Inflammatory macrophage treated with lipopolysaccharide for 4 hours (primary cell): ENCODE data around the gene DNAJC1.
"Not testable (repeated sequence)": the region's sequence is repeated elsewhere in the genome, so short reads cannot be mapped to it uniquely, and the experiment has no call there.

Experiments used
- DNase-seq: peaks from one replicate; pipeline ENCODE4 v3.0.0-alpha.2; 2020

The DNAJC1 gene

DNA sequence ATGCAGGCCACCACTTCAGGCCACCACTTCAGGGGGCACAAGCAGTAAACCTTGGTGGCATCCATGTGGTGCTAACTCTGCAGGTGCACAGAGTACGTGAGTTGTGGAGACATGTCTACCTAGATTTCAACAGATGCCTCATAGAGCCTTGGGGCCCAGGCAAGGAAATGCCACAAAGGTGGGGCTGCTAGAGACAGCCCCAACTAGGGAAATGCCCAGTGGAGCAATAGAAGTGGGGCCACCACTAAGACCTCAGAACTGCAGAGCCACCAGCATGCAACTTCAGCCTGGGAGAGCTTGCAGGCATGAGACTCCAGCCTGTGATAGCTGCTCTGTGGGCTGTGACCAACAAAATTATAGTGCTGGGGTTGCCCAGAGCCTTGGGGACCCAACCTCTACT is 107.6 kb downstream of the DNAJC1 start:
- DNase-seq = no peak

DNA sequence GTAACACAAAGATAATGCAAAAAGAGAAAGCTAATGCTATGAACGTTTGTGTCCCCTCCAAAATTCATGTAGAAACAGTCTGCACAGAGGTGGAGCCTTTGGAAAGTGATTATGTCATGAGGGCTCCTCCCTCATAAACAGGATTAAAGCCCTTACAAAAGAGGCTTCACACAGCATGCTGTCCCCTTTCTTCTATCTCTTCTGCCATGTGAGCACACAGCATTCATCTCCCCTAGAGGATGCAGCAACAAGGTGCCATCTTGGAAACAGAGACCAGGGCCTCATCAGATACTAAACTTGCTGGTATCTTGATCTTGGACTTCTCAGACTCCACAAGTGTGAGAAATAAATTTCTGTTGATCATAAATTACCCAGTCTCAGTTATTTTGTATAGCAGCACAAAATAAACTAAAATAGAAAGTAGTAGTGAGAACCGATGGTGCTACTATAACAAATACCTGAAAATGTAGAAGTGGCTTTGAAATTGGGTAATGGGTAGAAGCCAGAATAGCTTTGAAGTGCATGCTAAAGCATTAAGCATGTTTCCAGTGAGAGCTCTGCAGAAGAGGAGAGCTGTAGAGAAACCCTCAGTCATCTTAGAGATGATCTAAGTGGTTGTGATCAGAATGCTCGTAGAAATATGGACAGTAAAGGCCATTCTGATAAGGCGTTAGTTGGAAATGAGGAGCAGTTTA is 108.7 kb downstream of the DNAJC1 start:
- no peak for DNase-seq

GRCh38 chr10:21891439-21891838 is 112.1 kb downstream of the DNAJC1 start:
- DNase-seq = no peak

- no peak for DNase-seq
Observed at GRCh38 chr10:21889477-21890275, 113.9 kb downstream of the DNAJC1 start.

- DNase-seq = no peak
Observed at GRCh38 chr10:21888959-21889358, 114.6 kb downstream of the DNAJC1 start.

- no peak for DNase-seq
Observed at GRCh38 chr10:21885940-21886339, 117.6 kb downstream of the DNAJC1 start.

GRCh38 chr10:21873198-21873597 is 130.3 kb downstream of the DNAJC1 start:
- no peak for DNase-seq

GRCh38 chr10:21872771-21873170 is 130.8 kb downstream of the DNAJC1 start:
- DNase-seq = not testable (repeated sequence)

- no peak for DNase-seq
Observed at GRCh38 chr10:21870849-21871248, 132.7 kb downstream of the DNAJC1 start.

DNA sequence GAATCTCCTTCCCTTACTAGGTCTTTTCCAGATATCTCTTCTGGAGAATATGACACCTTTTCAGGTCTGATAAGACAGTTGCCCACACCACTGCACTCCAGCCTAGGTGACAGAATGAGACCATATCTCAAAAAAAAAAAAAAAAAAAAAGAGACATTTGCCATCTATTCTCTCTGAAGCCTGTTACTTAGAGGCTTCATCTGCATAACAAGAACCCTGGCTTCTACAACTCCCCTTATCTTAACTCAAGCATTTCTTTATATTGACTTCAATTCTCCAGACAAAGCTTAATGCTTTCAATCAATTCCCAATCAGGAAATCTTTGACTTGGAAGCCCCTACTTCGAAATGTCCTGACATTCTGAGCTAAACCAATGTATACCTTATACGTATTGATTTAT is 134.4 kb downstream of the DNAJC1 start:
- not testable (repeated sequence) for DNase-seq

DNA sequence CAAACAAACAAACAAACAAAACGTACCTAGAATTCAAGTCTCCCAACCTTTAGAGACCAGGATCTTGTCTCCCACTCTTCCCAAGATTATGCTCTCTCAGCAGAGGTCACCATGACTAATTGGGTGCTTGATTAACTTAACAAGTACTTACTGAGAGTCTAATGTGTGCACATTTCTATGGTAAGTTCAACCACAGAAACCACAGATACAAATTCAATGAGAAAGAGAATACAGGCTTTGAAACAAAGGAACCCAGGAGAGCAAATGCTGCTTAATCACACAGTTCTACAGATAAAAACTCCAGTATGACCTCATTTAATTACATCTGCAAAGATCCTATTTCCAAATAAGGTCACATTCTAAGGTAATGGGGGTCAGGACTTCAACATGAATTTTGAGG is 142.8 kb downstream of the DNAJC1 start:
- no peak for DNase-seq

DNA sequence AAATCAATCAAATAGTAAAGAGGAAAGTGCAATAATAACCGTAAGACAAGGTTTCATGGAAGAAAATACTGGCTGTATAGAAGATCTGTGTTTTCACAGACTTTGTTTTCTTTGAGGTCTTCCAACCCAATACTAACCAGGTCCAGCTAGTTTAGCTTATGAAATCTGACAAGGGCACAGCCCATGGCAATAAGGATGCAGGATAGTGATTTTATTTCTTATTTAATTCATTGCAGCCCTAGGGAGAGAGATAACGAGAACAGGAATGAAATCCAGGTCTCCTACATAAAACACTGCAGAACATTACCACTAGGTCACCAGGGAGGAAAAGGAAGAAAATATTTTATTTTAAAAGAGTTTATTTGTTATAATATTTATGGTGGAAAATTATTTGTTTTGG is 145.1 kb downstream of the DNAJC1 start:
- DNase-seq = no peak

DNA sequence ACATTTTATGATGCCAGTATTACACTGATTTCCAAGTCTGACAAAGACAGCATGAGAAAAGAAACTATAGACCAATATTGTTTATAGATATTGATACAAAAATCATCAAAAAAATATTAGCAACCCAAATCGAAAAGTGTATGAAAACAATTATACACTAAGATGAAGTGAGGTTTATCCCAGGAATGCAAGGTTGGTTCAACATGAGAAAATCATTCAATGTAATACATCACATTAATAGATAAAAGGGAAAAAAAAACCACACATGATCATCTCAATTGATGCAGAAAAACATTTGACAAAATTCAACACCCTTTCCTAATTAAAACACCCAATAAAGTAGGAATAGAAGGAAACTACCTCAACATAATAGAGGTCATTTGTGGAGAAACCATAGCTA is 153.9 kb downstream of the DNAJC1 start:
- no peak for DNase-seq

GRCh38 chr10:21843645-21844044 is 159.9 kb downstream of the DNAJC1 start:
- no peak for DNase-seq

- DNase-seq = not testable (repeated sequence)
Observed at GRCh38 chr10:21841273-21841672, 162.3 kb downstream of the DNAJC1 start.

GRCh38 chr10:21837487-21837886 is 166.0 kb downstream of the DNAJC1 start:
- DNase-seq = not testable (repeated sequence)

DNA sequence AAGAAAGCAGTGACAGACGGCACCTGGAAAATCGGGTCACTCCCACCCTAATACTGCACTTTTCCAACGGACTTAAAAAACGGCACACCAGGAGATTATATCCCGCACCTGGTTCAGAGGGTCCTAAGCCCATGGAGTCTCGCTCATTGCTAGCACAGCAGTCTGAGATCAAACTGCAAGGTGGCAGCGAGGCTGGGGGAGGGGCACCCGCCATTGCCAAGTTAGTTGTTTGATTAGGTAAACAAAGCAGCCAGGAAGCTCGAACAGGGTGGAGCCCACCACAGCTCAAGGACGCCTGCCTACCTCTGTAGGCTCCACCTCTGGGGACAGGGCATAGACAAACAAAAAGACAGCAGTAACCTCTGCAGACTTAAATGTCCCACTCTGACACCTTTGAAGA is 169.0 kb downstream of the DNAJC1 start:
- not testable (repeated sequence) for DNase-seq

DNA sequence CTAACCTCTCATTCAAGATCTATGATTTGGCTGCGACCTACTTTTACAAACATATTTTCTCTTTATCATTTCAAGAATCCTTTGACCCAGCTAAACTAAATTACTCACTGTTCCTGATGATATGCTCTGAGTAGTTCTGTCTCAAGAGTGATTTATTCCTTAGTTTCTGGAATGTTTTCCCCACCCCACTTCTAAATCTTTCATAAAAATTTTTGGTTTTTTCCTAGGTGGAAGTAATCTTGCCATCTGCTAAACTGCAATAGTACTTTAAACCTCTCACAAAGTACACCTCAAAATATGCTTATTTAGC is 170.8 kb downstream of the DNAJC1 start:
- no peak for DNase-seq

- DNase-seq = no peak
Observed at GRCh38 chr10:21831986-21832820, 171.3 kb downstream of the DNAJC1 start.

- DNase-seq = no peak
Observed at GRCh38 chr10:21830037-21830436, 173.5 kb downstream of the DNAJC1 start.

DNA sequence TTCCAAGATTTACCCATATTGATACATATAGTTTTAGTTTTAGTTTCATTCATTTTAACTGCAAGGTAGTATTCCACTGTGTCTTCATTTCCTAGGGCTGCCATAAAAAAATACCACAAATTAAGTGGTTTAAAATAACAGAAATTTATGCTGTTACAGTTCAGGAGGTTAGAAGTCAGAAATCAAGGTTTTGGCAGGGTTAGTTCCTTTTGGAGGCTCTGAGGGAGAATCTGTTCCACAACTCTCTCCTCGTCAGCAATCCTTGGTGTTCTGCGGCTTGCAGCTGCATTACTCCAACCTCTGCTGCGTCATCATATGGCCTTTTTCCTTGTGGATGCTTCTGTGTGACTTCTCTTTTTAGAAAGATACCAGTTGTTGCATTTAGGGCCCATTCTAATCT is 176.2 kb downstream of the DNAJC1 start:
- no peak for DNase-seq

DNA sequence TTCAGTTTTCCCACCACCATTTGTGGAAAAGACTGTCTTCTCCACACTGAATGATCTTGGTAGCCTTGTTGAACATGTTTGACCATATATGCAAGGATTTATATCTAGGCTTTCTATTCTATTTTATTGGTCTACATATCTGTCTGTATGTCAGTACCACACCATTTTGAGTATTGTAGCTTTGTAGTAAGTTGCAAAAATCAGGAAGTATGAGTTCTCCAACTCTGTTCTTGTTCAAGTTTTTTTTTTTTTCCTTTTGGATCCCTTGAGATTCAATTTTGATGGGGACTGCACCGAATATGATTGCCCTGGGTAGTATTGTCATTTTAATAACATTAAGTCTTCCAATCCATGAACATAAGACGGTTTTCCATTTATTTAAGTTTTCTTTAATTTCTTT is 176.8 kb downstream of the DNAJC1 start:
- DNase-seq = no peak

- DNase-seq = no peak
Observed at GRCh38 chr10:21825345-21825744, 178.2 kb downstream of the DNAJC1 start.

DNA sequence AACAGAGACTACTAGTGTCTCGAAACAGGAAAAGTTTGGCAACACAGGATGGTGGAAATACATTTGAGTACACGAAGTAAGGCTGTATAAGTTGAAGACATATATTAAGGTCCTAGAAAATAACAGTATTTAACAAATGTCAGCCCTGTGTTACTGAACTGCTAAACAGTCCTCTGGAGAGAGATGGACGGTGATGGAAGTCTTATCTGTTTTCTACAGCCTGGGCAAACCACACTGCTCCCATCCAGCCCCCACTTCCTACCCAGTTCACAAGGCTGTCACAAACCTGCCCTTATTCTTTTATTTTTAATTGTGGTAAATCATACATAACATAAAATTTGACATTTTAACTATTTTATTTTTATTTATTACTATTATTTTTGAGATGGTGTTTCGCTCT is 179.1 kb downstream of the DNAJC1 start:
- no peak for DNase-seq
